ENCODE results near the gene NCOA7. TPM values are rescaled to one million over a fixed set of nuclear protein-coding genes. Genes with fewer than 3 reads are reported as not detected.

NCOA7 gene
- total and polyA plus RNA-seq, 2 of the 8 experiments (the other 6 are each of a cell fraction or from before 2014, with no cell fraction given): 2.6 to 10.7 TPM

GRCh38 chr6:125913864-125914351 lies 123.1 kb downstream of the NCOA7 start (continued):
- TF ChIP-seq ATF3 (IDR thresholded peaks at IDR 0.05; ENCODE audit: insufficient read depth, low read depth, low read length): no peak
- no peak for TF ChIP-seq HDAC6 (IDR thresholded peaks at IDR 0.05; ENCODE audit: low read depth, low read length)
- TF ChIP-seq CHD1 (IDR thresholded peaks at IDR 0.05; ENCODE audit: low read depth, low read length): no peak
- no peak for TF ChIP-seq KDM5A (IDR thresholded peaks at IDR 0.05; ENCODE audit: low read length)
- TF ChIP-seq NANOG (IDR thresholded peaks at IDR 0.05; ENCODE audit: insufficient read depth, low read depth, low read length, poor library complexity, severe bottlenecking): no peak
- no peak for TF ChIP-seq MAFK (IDR thresholded peaks at IDR 0.05; ENCODE audit: low read depth, low read length)
- no peak for TF ChIP-seq HDAC2 (IDR thresholded peaks at IDR 0.05; ENCODE audit: borderline replicate concordance in 1 of 2, low read depth in 2 of 2, low read length in 2 of 2)
